HepG2 (cell line): ENCODE results near the gene PANK4. TPM values are rescaled to one million over a fixed set of nuclear protein-coding genes. Genes with fewer than 3 reads are reported as not detected.

Experiments used
- ATF5 ChIP-seq: sonication (generic); formaldehyde crosslinking; IDR thresholded peaks from 2 replicates; pipeline ENCODE4 v1.4.0; 2020; ENCODE audit warnings: mild to moderate bottlenecking, low read depth, missing genetic modification reagents
- CEBPG ChIP-seq: IDR thresholded peaks from 2 replicates; pipeline ENCODE4 v1.6.1; 2016
- DMAP1 ChIP-seq: IDR thresholded peaks from 2 replicates; pipeline ENCODE4 v1.6.1; 2016
- ELK4 ChIP-seq: sonication (generic); formaldehyde crosslinking; IDR thresholded peaks from 2 replicates; pipeline ENCODE4 v1.9.0; 2021; ENCODE audit warnings: missing genetic modification reagents, borderline replicate concordance
- FOXK2 ChIP-seq: fragments of 450-650 bp; IDR thresholded peaks from 2 replicates; pipeline ENCODE4 v1.6.1; 2016
- GATAD1 ChIP-seq: IDR thresholded peaks from 2 replicates; pipeline ENCODE4 v1.6.1; 2016; ENCODE audit warnings: missing genetic modification reagents, missing compliant biosample characterization
- HES4 ChIP-seq: sonication (generic); formaldehyde crosslinking; IDR thresholded peaks from 2 replicates; pipeline ENCODE4 v1.9.0; 2021; ENCODE audit warnings: mild to moderate bottlenecking, missing genetic modification reagents, borderline replicate concordance
- HNF4G ChIP-seq, 2 experiments: sonication (generic) in 1 of 2; formaldehyde crosslinking in 1 of 2; IDR thresholded peaks; 2 replicates each; pipeline versions ENCODE4 v1.4.0 to v1.6.1; 2011 to 2020; ENCODE audit warnings: borderline replicate concordance in 2 of 2, low read depth in 2 of 2, mild to moderate bottlenecking in 2 of 2, low read length in 1 of 2, missing genetic modification reagents in 1 of 2, moderate library complexity in 1 of 2
- MAX ChIP-seq: IDR thresholded peaks from 2 replicates; pipeline ENCODE4 v1.6.1; 2012; ENCODE audit warnings: inconsistent platforms
- MAZ ChIP-seq, 2 experiments: sonication (generic) in 1 of 2; formaldehyde crosslinking in 1 of 2; IDR thresholded peaks; 2 replicates each; pipeline versions ENCODE4 v1.5.0 to v1.6.1; 2012 to 2020; ENCODE audit warnings: low read depth in 2 of 2, mild to moderate bottlenecking in 2 of 2, borderline replicate concordance in 1 of 2, improper control_type of control experiment in 1 of 2, low read length in 1 of 2, missing genetic modification reagents in 1 of 2, moderate library complexity in 1 of 2
- MXD1 ChIP-seq: sonication (generic); formaldehyde crosslinking; IDR thresholded peaks from 2 replicates; pipeline ENCODE4 v1.4.0; 2020; ENCODE audit warnings: mild to moderate bottlenecking, missing genetic modification reagents
- MXD4 ChIP-seq: IDR thresholded peaks from 2 replicates; pipeline ENCODE4 v1.6.1; 2016; ENCODE audit warnings: mild to moderate bottlenecking, missing biosample characterization, missing genetic modification reagents
- NBN ChIP-seq: fragments of 450-650 bp; conservative IDR thresholded peaks from 2 replicates; pipeline ENCODE4 v1.6.1; 2017
- NFE2L2 ChIP-seq: fragments of 150-350 bp; IDR thresholded peaks from 2 replicates; pipeline ENCODE4 v1.6.1; 2014; ENCODE audit warnings: low read length
- PREB ChIP-seq: sonication (generic); formaldehyde crosslinking; IDR thresholded peaks from 2 replicates; pipeline ENCODE4 v1.4.0; 2020; ENCODE audit warnings: missing genetic modification reagents
- RBM39 ChIP-seq: fragments of 200-400 bp; formaldehyde crosslinking; IDR thresholded peaks from one replicate; pipeline ENCODE4 v1.6.1; 2018; ENCODE audit warnings: antibody characterized with exemption, mild to moderate bottlenecking, low read depth, low read length; ENCODE audit not compliant: poor library complexity, severe bottlenecking
- SMAD9 ChIP-seq: sonication (generic); formaldehyde crosslinking; IDR thresholded peaks from 2 replicates; pipeline ENCODE4 v1.5.1; 2020; ENCODE audit warnings: mild to moderate bottlenecking, missing genetic modification reagents
- SMYD3 ChIP-seq: sonication (generic); formaldehyde crosslinking; IDR thresholded peaks from 2 replicates; pipeline ENCODE4 v1.8.1; 2023; ENCODE audit warnings: mild to moderate bottlenecking, missing genetic modification reagents
- TBX3 ChIP-seq: fragments of 450-650 bp; IDR thresholded peaks from 2 replicates; pipeline ENCODE4 v1.6.1; 2017; ENCODE audit warnings: antibody characterized with exemption, mild to moderate bottlenecking, inconsistent platforms, borderline replicate concordance
- ZBTB7B ChIP-seq: sonication (generic); formaldehyde crosslinking; IDR thresholded peaks from 2 replicates; pipeline ENCODE4 v1.4.0; 2020; ENCODE audit warnings: missing genetic modification reagents
- ZFX ChIP-seq: sonication (generic); formaldehyde crosslinking; IDR thresholded peaks from 2 replicates; pipeline ENCODE4 v1.4.0; 2020; ENCODE audit warnings: mild to moderate bottlenecking, low read depth, missing genetic modification reagents, moderate library complexity
- ZNF20 ChIP-seq: sonication (generic); formaldehyde crosslinking; IDR thresholded peaks from 2 replicates; pipeline ENCODE4 v1.4.0; 2020; ENCODE audit warnings: mild to moderate bottlenecking, moderate library complexity, missing genetic modification reagents
- ZNF335 ChIP-seq: sonication (generic); formaldehyde crosslinking; IDR thresholded peaks from 2 replicates; pipeline ENCODE4 v1.4.0; 2020; ENCODE audit warnings: missing genetic modification reagents
- ZNF776 ChIP-seq: sonication (generic); formaldehyde crosslinking; IDR thresholded peaks from 2 replicates; pipeline ENCODE4 v1.4.0; 2020; ENCODE audit warnings: mild to moderate bottlenecking, missing genetic modification reagents
- ZSCAN9 ChIP-seq: IDR thresholded peaks from 2 replicates; pipeline ENCODE4 v1.6.1; 2016; ENCODE audit warnings: borderline replicate concordance
- polyA plus RNA-seq, 8 experiments: library from polyadenylated mRNA; depleted of rRNA in 3 of 8; stranded (reverse) in 7 of 8; unstranded in 1 of 8; fragments of >200 nt; fragmentation: Illumina TruSeq in 4 of 8; extraction: Trizol in 4 of 8; gene quantifications; 2 replicates each; pipeline versions ENCODE4 v1.2.1 to v1.2.3, GENCODE V29; 2011 to 2016; ENCODE audit warnings: low read depth in 4 of 8, missing spikeins in 1 of 8, mixed read lengths in 1 of 8; ENCODE audit not compliant: insufficient read depth in 1 of 8
- total RNA-seq, 5 experiments: library from RNA; depleted of rRNA; stranded (reverse); fragments of >200 nt; fragmentation: Illumina TruSeq; extraction: Trizol; gene quantifications; 2 replicates each; pipeline ENCODE4 v1.2.3, GENCODE V29; 2016; ENCODE audit warnings: low read depth in 1 of 5

The PANK4 gene
- total and polyA plus RNA-seq, 2 of the 13 experiments (the other 11 are each of a cell fraction or from before 2014, with no cell fraction given): 17.4 to 19.3 TPM

- TF ChIP-seq SMYD3 (CRISPR knock-in tag) (no peak), NBN (no peak), ZSCAN9 (CRISPR knock-in tag) (no peak), TBX3 (no peak), MAX (peak; percentile 19; the same call in 1 of the 2 replicates), MAZ (IDR thresholded peaks at IDR 0.05; ENCODE audit: borderline replicate concordance, low read depth, low read length) (no peak), MAZ (CRISPR knock-in tag; IDR thresholded peaks at IDR 0.05; ENCODE audit: low read depth) (no peak), ZBTB7B (CRISPR knock-in tag) (peak; percentile 74), ZNF335 (CRISPR knock-in tag) (no peak), MXD1 (CRISPR knock-in tag) (no peak), ATF5 (CRISPR knock-in tag) (no peak), ZNF776 (CRISPR knock-in tag) (no peak), HNF4G (IDR thresholded peaks at IDR 0.05; ENCODE audit: borderline replicate concordance, low read depth, low read length) (no peak), HNF4G (CRISPR knock-in tag; IDR thresholded peaks at IDR 0.05; ENCODE audit: borderline replicate concordance, low read depth) (no peak), RBM39 (no peak), GATAD1 (no peak), ZFX (CRISPR knock-in tag) (no peak; the same call in none of the 2 replicates), HES4 (no peak), NFE2L2 (no peak), SMAD9 (CRISPR knock-in tag) (no peak), PREB (no peak), DMAP1 (no peak), CEBPG (CRISPR knock-in tag) (no peak), ELK4 (CRISPR knock-in tag) (no peak), MXD4 (no peak), ZNF20 (CRISPR knock-in tag) (no peak), FOXK2 (no peak)
Measured at GRCh38 chr1:2554621-2555387, 28.4 kb upstream of the PANK4 start (continued).
